EL (cell line): ENCODE results near the gene ANKRD35.
"Not testable (repeated sequence)": the region's sequence is repeated elsewhere in the genome, so short reads cannot be mapped to it uniquely, and the experiment has no call there.

Source experiments
- DNase-seq: peaks from one replicate; pipeline ENCODE4 v3.0.0-alpha.2; 2016

Gene ANKRD35, protein sequence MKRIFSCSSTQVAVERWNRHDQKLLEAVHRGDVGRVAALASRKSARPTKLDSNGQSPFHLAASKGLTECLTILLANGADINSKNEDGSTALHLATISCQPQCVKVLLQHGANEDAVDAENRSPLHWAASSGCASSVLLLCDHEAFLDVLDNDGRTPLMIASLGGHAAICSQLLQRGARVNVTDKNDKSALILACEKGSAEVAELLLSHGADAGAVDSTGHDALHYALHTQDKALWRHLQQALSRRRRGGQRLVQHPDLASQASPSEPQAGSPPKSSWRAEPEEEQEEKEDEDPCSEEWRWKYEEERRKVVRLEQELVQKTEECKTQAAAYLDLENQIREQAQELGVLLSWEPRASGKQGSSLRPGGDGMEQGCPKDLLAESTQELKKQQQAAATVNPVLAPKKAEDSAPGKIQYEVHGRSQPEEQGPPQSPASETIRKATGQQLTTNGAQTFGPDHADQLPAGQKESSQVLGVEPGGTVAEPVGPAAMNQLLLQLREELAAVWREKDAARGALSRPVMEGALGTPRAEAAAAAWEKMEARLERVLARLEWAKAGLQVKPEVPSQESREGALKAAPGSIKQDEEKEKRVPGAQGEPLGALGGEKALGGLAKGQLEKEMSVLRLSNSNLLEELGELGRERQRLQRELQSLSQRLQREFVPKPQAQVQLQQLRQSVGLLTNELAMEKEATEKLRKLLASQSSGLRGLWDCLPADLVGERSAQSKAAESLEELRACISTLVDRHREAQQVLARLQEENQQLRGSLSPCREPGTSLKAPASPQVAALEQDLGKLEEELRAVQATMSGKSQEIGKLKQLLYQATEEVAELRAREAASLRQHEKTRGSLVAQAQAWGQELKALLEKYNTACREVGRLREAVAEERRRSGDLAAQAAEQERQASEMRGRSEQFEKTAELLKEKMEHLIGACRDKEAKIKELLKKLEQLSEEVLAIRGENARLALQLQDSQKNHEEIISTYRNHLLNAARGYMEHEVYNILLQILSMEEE

GRCh38 chr1:145885738-145886287, at the start of gene ANKRD35:
TSS of gene ANKRD35 (minus strand) at chr1:145885866. CDS start at chr1:145885758, 108 bp downstream.
- DNase-seq: peak; percentile 66

- not testable (repeated sequence) for DNase-seq
Measured at GRCh38 chr1:145932522-145933009, 46.9 kb upstream of the ANKRD35 start.

GRCh38 chr1:145927916-145928643, 42.4 kb upstream of the ANKRD35 start:
- no peak for DNase-seq

GRCh38 chr1:145927063-145927886, 41.6 kb upstream of the ANKRD35 start, which contains the start of gene RBM8A:
TSS of gene RBM8A (minus strand) at chr1:145927484. CDS start at chr1:145927426, 58 bp downstream.
- peak; percentile 99 for DNase-seq

- no peak for DNase-seq
Measured at GRCh38 chr1:145926686-145927062, 41.0 kb upstream of the ANKRD35 start.

DNA sequence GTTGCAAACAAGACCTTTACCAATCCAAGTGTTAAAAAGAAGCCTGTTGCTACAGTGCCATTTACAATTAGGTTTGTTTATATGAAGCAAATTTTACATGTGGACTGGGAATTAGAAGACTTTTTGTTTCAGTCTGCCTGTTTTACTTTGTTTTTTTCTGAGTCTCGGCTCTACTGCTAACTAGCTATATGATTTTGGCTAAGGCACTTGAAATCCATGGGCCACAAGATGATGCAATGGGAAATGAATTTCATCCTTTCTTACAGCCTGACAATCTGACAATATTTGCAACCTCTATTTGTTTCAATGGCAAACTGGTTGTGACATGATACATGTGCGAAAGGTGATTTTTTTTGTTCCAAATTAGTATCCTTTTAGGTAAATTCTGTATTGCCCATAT, 36.6 kb upstream of the ANKRD35 start:
- DNase-seq: no peak

DNA sequence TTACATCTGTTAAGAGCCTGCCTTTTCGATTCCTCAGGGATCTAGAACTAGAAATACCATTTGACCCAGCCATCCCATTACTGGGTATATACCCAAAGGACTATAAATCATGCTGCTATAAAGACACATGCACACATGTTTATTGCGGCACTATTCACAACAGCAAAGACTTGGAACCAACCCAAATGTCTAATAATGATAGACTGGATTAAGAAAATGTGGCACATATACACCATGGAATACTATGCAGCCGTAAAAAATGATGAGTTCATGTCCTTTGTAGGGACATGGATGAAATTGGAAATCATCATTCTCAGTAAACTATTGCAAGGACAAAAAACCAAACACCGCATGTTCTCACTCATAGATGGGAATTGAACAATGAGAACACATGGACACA, 34.6 kb upstream of the ANKRD35 start:
- not testable (repeated sequence) for DNase-seq

GRCh38 chr1:145918992-145919939, 33.6 kb upstream of the ANKRD35 start:
- peak; percentile 58 for DNase-seq

GRCh38 chr1:145918144-145918991, 32.7 kb upstream of the ANKRD35 start, which contains the start of gene PEX11B:
TSS of gene PEX11B (minus strand) at chr1:145918717. CDS start at chr1:145918688, 29 bp downstream.
- peak; percentile 83 for DNase-seq

DNA sequence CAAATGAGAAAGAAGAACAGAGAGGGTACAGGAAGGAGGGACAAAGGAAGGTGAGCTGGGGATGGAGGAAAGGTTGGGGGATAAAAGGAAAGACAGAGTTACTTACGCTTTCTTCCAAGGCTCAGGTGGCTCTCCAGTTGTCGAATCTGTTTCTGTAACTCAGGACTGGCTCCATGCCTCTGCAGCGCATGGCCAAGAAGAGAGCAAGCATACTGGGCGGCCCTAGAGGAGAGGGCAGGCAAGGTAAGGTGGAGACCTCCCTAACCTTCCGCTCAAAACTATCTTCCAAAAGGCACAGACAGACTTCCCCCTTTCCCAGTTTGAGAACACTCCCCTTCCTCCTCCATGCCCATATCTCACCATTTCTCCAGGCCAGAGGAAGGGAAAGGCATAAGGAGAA, 31.9 kb upstream of the ANKRD35 start:
- no peak for DNase-seq

GRCh38 chr1:145916745-145917144, 31.1 kb upstream of the ANKRD35 start:
- DNase-seq: no peak

DNA sequence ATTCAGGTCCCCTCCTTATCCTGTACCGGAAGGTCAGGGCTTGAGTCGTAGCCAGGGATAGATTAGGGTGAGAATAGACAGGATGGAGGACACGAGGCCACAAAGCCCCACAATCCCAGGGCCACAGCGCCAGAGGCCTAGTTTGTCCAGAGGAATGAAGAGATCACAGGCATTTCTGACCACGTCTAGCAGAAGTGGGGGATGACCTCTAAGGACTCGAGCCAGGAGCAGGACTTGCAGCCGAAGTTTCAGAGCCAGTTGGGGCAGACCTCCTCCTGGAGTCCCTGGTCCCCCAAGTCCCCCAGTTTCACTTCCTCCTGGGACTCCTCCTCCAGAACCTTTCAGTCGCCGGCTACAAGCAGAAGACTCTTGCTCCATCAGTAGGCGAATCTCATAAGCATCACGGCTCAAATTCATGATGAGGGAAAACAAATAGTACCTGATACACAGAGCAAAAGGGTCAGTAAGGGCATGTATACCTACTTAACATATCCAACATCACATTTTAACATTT, 26.5 kb upstream of the ANKRD35 start:
- DNase-seq: no peak

DNA sequence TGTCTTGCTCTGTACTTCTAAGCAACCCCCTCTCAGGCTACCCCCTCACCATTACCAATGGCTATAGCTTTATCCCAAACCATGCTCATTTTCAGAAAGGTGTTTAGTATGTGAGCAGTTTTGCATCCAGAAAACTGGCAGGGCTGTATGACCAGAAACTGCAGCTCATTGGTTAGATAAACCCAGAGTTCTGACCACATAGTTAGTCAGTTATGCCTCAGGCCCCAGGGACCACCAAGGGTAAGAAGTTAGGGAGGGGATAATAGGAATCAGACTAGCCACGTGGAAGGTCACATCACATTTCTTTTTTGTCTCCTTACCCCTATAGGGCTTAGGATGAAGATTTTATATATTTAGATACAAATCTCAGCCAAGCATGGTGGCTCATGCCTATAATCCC, 23.0 kb upstream of the ANKRD35 start:
- DNase-seq: no peak

GRCh38 chr1:145906954-145907753, 21.5 kb upstream of the ANKRD35 start:
- no peak for DNase-seq

GRCh38 chr1:145901312-145902021, 15.8 kb upstream of the ANKRD35 start:
- no peak for DNase-seq

DNA sequence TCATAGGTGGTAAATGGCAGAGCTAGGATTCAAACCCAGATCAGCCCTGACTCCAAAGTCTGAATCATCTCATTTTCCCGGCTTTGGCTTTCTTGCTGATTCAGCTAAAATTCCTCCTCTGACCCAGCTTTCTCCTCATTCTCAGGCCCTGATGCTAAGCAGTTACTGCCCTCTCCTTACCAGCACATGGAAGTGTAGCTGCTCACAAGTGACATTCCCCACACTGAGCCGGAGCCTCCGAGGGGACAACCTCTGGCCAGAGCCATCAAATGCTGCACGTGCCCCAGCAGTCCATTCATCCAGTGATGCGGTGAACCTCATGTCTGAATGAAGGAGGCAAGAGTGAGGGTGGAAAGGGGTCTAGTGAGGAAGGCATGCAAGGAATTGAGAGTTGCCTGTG, 13.1 kb upstream of the ANKRD35 start:
- DNase-seq: no peak

- no peak for DNase-seq
Measured at GRCh38 chr1:145897969-145898368, 12.3 kb upstream of the ANKRD35 start.
